WTC11 (cell line): ENCODE results near the gene ZBTB39. TPM values are rescaled to one million over a fixed set of nuclear protein-coding genes. Genes with fewer than 3 reads are reported as not detected.

Source experiments
- ATAC-seq: fragments of 200-7000 bp; cut with Tn5 transposase; 2 replicates; pipeline ENCODE4 v1.10.0; 2021; ENCODE audit warnings: mild to moderate bottlenecking, moderate library complexity
- CTCF ChIA-PET: fragments of 300-600 bp; sonication (Branson Sonifier 250); formaldehyde crosslinking; loops from one replicate; lab custom pipeline; 2021; ENCODE audit warnings: antibody characterized with exemption; lab: Charles Lee
- POLR2A ChIA-PET: fragments of 350-600 bp; sonication (Branson Sonifier 250); formaldehyde crosslinking; loops from one replicate; lab custom pipeline; 2021; ENCODE audit warnings: antibody characterized with exemption; lab: Charles Lee
- DNase-seq: peaks from one replicate; pipeline ENCODE4 v3.0.0; 2021; ENCODE audit warnings: low spot score
- H3K27ac Mint-ChIP-seq: 2 replicates; pipeline ENCODE4 v1.8.0; 2021; ENCODE audit warnings: mixed read lengths
- H3K27me3 Mint-ChIP-seq: 2 replicates; pipeline ENCODE4 v1.8.0; 2021; ENCODE audit warnings: low read depth, mild to moderate bottlenecking, moderate library complexity, mixed read lengths
- H3K36me3 Mint-ChIP-seq: 2 replicates; pipeline ENCODE4 v1.8.0; 2021; ENCODE audit warnings: mixed read lengths
- H3K4me1 Mint-ChIP-seq: 2 replicates; pipeline ENCODE4 v1.8.0; 2022; ENCODE audit warnings: mixed read lengths
- H3K4me3 Mint-ChIP-seq: 2 replicates; pipeline ENCODE4 v1.8.0; 2021; ENCODE audit warnings: mild to moderate bottlenecking, moderate library complexity, mixed read lengths
- H3K9me3 Mint-ChIP-seq: 2 replicates; pipeline ENCODE4 v1.8.0; 2021; ENCODE audit warnings: mixed read lengths
- ATF6 ChIP-seq: sonication (generic); formaldehyde crosslinking; IDR thresholded peaks from 2 replicates; pipeline ENCODE4 v1.8.1; 2023; ENCODE audit warnings: mild to moderate bottlenecking, missing genetic modification reagents
- CTCF ChIP-seq: fragments of 200-600 bp; IDR thresholded peaks from 2 replicates; pipeline ENCODE4 v1.8.0; 2022; ENCODE audit warnings: antibody characterized with exemption
- ERG ChIP-seq: fragments of 250-450 bp; sonication (Bioruptor Pico); IDR thresholded peaks from 2 replicates; pipeline ENCODE4 v1.8.0; 2021; ENCODE audit warnings: mild to moderate bottlenecking
- FOXK1 ChIP-seq: sonication (generic); formaldehyde crosslinking; IDR thresholded peaks from 2 replicates; pipeline ENCODE4 v1.8.0; 2022; ENCODE audit warnings: mild to moderate bottlenecking, moderate library complexity, missing genetic modification reagents
- FOXP1 ChIP-seq: sonication (generic); formaldehyde crosslinking; IDR thresholded peaks from 2 replicates; pipeline ENCODE4 v1.8.0; 2022; ENCODE audit warnings: missing genetic modification reagents, mild to moderate bottlenecking, moderate library complexity, borderline replicate concordance
- GABPB1 ChIP-seq: sonication (generic); formaldehyde crosslinking; IDR thresholded peaks from 2 replicates; pipeline ENCODE4 v1.8.1; 2023; ENCODE audit warnings: mild to moderate bottlenecking, missing genetic modification reagents
- HMGXB4 ChIP-seq: sonication (generic); formaldehyde crosslinking; IDR thresholded peaks from 2 replicates; pipeline ENCODE4 v1.8.1; 2023; ENCODE audit warnings: mild to moderate bottlenecking, moderate library complexity, missing genetic modification reagents
- IRF1 ChIP-seq: sonication (generic); formaldehyde crosslinking; IDR thresholded peaks from 2 replicates; pipeline ENCODE4 v1.8.0; 2023; ENCODE audit warnings: missing genetic modification reagents
- NFATC4 ChIP-seq: fragments of 250-450 bp; sonication (Bioruptor Pico); IDR thresholded peaks from 2 replicates; pipeline ENCODE4 v1.9.0; 2021; ENCODE audit warnings: mild to moderate bottlenecking
- PRDM15 ChIP-seq: sonication (generic); formaldehyde crosslinking; IDR thresholded peaks from 2 replicates; pipeline ENCODE4 v1.8.0; 2022; ENCODE audit warnings: missing genetic modification reagents
- SMAD3 ChIP-seq: sonication (generic); formaldehyde crosslinking; IDR thresholded peaks from 2 replicates; pipeline ENCODE4 v1.8.0; 2022; ENCODE audit warnings: missing genetic modification reagents, mild to moderate bottlenecking, borderline replicate concordance
- SMAD4 ChIP-seq: sonication (generic); formaldehyde crosslinking; IDR thresholded peaks from 2 replicates; pipeline ENCODE4 v1.8.0; 2022; ENCODE audit warnings: mild to moderate bottlenecking, missing genetic modification reagents
- STAT6 ChIP-seq: sonication (generic); formaldehyde crosslinking; conservative IDR thresholded peaks from 2 replicates; pipeline ENCODE4 v1.8.1; 2023; ENCODE audit warnings: mild to moderate bottlenecking, low read depth, missing genetic modification reagents, moderate library complexity
- ZNF138 ChIP-seq: sonication (generic); formaldehyde crosslinking; conservative IDR thresholded peaks from 2 replicates; pipeline ENCODE4 v1.8.1; 2022; ENCODE audit warnings: mild to moderate bottlenecking, moderate library complexity, missing genetic modification reagents
- ZNF232 ChIP-seq: sonication (generic); formaldehyde crosslinking; IDR thresholded peaks from 2 replicates; pipeline ENCODE4 v1.8.0; 2022; ENCODE audit warnings: mild to moderate bottlenecking, missing genetic modification reagents
- ZNF396 ChIP-seq: fragments of 250-450 bp; sonication (Bioruptor Pico); IDR thresholded peaks from 2 replicates; pipeline ENCODE4 v1.8.0; 2021; ENCODE audit warnings: mild to moderate bottlenecking, moderate library complexity, borderline replicate concordance
- ZNF416 ChIP-seq: fragments of 250-450 bp; sonication (Bioruptor Pico); IDR thresholded peaks from 2 replicates; pipeline ENCODE4 v1.9.0; 2021; ENCODE audit warnings: mild to moderate bottlenecking, inconsistent platforms
- total RNA-seq: library from RNA; stranded (reverse); gene quantifications from 3 replicates; pipeline ENCODE4 v1.2.3, GENCODE V29; 2021

The ZBTB39 gene
- total RNA-seq, 1 experiment from 2014 or later, result 20.2 TPM

- POLR2A ChIA-PET, result no interaction called here
- CTCF ChIA-PET, result interaction anchor here (0.8 to 3.5 kb wide), 8 partner anchors 10 to 245 kb away, joined by 3 to 30 read pairs (median 4); partner anchors contain the start of gene STAT6
- TF ChIP-seq SMAD4 (CRISPR knock-in tag), result no peak
- H3K36me3 Mint-ChIP-seq, result peaks cover 32% of the 10 kb centered on the region
- no peak overlapping the region for H3K27ac Mint-ChIP-seq
- ATAC-seq (no peak), DNase-seq (no peak)
- H3K27me3 Mint-ChIP-seq, result no peaks in the 10 kb centered on the region
- H3K9me3 Mint-ChIP-seq, result no peaks in the 10 kb centered on the region
- H3K4me1 Mint-ChIP-seq, result peaks cover 21% of the 10 kb centered on the region
- no peak overlapping the region for H3K4me3 Mint-ChIP-seq
Observed at GRCh38 chr12:57003395-57003794, 3.0 kb downstream of the ZBTB39 start.

- Mint-ChIP-seq H3K4me3 (no peak overlapping the region), H3K27ac (no peak overlapping the region), H3K36me3 (peaks cover 34% of the 10 kb centered on the region), H3K27me3 (no peaks in the 10 kb centered on the region), H3K9me3 (no peaks in the 10 kb centered on the region), H3K4me1 (peaks cover 12% of the 10 kb centered on the region)
- DNase-seq (peak; percentile 91), ATAC-seq (peak; percentile 66)
- TF ChIP-seq FOXK1 (CRISPR knock-in tag) (0 out of 2 replicates have a peak, but pooled peaks have one; percentile 38), HMGXB4 (CRISPR knock-in tag) (peak; percentile 65; the same call in 1 of the 2 replicates), PRDM15 (CRISPR knock-in tag) (no peak), CTCF (peak; percentile 88)
- ChIA-PET CTCF (interaction anchor here (0.5 to 3.5 kb wide), 65 partner anchors 8 to 672 kb away, joined by 3 to 52 read pairs (median 4); partner anchors contain the start of genes BAZ2A, HSD17B6, LRP1 and MYO1A), POLR2A (interaction anchor here (0.6 kb wide), 1 partner anchor 240 kb away, joined by 3 read pairs; no protein-coding TSS in a partner anchor)
Observed at GRCh38 chr12:57001448-57001906, 4.9 kb downstream of the ZBTB39 start.

- H3K4me1 Mint-ChIP-seq, result peaks cover 7% of the 10 kb centered on the region
- ChIA-PET CTCF (interaction anchor here (1.0 to 3.5 kb wide), 5 partner anchors 11 to 245 kb away, joined by 3 to 52 read pairs (median 30); partner anchors contain the start of gene STAT6), POLR2A (no interaction called here)
- H3K27me3 Mint-ChIP-seq, result no peaks in the 10 kb centered on the region
- ATAC-seq (no peak), DNase-seq (no peak)
- no peak overlapping the region for H3K4me3 Mint-ChIP-seq
- H3K36me3 Mint-ChIP-seq, result peaks cover 36% of the 10 kb centered on the region
- no peaks in the 10 kb centered on the region for H3K9me3 Mint-ChIP-seq
- H3K27ac Mint-ChIP-seq, result no peak overlapping the region
- no peak for TF ChIP-seq ZNF232
- no peak for TF ChIP-seq ATF6 (CRISPR knock-in tag)
- no peak for TF ChIP-seq IRF1 (CRISPR knock-in tag)
- no peak for TF ChIP-seq ZNF416 (CRISPR knock-in tag)
- TF ChIP-seq STAT6 (CRISPR knock-in tag), result no peak
- TF ChIP-seq ERG (CRISPR knock-in tag), result no peak
- TF ChIP-seq ZNF396 (CRISPR knock-in tag), result no peak
- TF ChIP-seq FOXP1 (CRISPR knock-in tag), result no peak
- no peak for TF ChIP-seq SMAD3
- no peak for TF ChIP-seq ZNF138 (CRISPR knock-in tag)
- no peak for TF ChIP-seq NFATC4
- no peak for TF ChIP-seq GABPB1
Observed at GRCh38 chr12:57000393-57000792, 6.0 kb downstream of the ZBTB39 start.
